ENCODE measurements around the gene FBXO10. TPM values are rescaled to one million over a fixed set of nuclear protein-coding genes. Genes with fewer than 3 reads are reported as not detected.

FBXO10 gene
- total and polyA plus RNA-seq, 2 of the 8 experiments (the other 6 are each of a cell fraction or from before 2014, with no cell fraction given), result 13.1 to 13.9 TPM

DNA sequence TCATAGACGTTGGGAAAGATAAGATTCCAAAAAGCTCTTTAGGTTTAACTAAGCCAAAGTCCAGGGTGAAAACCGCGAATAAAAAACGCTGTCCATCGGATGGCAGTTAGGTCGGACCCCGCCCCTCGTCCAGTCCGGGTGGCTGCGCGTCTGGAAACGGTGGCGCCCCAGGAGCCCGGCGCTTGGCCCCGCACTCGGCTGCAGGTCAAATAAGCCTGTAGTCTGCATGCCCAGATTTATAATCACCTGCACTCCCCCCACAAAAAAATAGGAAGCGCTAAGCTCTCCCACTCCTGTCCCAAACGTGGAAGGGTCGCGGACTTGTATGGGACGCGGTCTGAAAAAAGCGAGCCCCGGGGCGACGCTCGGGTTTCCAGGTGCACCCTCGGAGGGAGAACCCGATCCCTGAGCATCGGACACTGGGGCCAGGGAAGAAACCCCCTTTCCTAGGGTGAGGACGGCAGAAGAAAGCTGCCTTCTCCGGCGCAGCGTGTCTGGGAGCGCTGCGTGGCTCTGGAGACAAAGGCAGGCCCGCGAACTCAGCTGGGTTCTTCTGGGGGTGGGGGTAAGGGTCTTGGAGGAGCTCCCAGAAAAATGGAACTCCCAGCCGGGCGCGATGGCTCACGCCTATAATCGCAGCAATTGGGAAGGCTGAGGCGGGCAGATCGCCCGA is 110.0 kb downstream of the FBXO10 start:
- no peak overlapping the region for H2AFZ ChIP-seq (ENCODE audit: low read length)
- H3K14ac ChIP-seq (ENCODE audit: insufficient read length), result peak overlapping the region; percentile 89
- ChIA-PET CTCF (ENCODE audit: partially characterized antibody) (interaction anchor here (1.2 to 5.6 kb wide), 4 partner anchors 30 to 56 kb away, joined by 3 to 18 read pairs (median 4); no protein-coding TSS in a partner anchor), POLR2A (ENCODE audit: partially characterized antibody) (interaction anchor here (0.8 to 4.5 kb wide), 33 partner anchors 9 to 670 kb away, joined by 3 to 40 read pairs (median 5); partner anchors contain the start of genes FBXO10, GRHPR and POLR1E)
- peak overlapping the region; percentile 99 for H4K5ac ChIP-seq (ENCODE audit: insufficient read length, low read depth, low read length)
- H3K4me1 ChIP-seq (replicated peaks in 1 of 4; ENCODE audit: control insufficient read depth in 3 of 4, insufficient read depth in 4 of 4, low read length in 3 of 4), result peaks cover 0 to 9% (median 4%) of the 10 kb centered on the region in 4 experiments; a peak in 2 of 7 replicates
- peaks cover 4% of the 10 kb centered on the region; the same call in 1 of the 2 replicates for H3K79me1 ChIP-seq (ENCODE audit: low read depth, low read length)
- H2BK5ac ChIP-seq (ENCODE audit: low read depth, low read length), result peak overlapping the region; percentile 98
- H3K56ac ChIP-seq (replicated peaks; ENCODE audit: insufficient read length, low read depth, low read length), result peak overlapping the region; percentile 98
- peaks cover 4% of the 10 kb centered on the region; the same call in 1 of the 2 replicates for H3K23me2 ChIP-seq (ENCODE audit: low read depth, low read length)
- no peak overlapping the region for H2AK5ac ChIP-seq (ENCODE audit: low read depth, low read length)
- peak overlapping the region; percentile 90; the same call in 1 of the 2 replicates for H2BK12ac ChIP-seq (ENCODE audit: low read depth, low read length)
- peaks cover 23 to 34% of the 10 kb centered on the region in 2 experiments for H3K79me2 ChIP-seq (ENCODE audit: control insufficient read depth in 1 of 2, insufficient read depth in 2 of 2, low read length in 2 of 2)
- peak overlapping the region; percentile 88 for H3K4ac ChIP-seq (replicated peaks; ENCODE audit: insufficient read length, low read depth, low read length)
- H3K4me2 ChIP-seq (ENCODE audit: insufficient read depth in 1 of 2, low read depth in 2 of 2, low read length in 2 of 2), result peak overlapping the region; percentile 88 to 90
- H3K27ac ChIP-seq (ENCODE audit: low read depth, low read length), result peak overlapping the region; percentile 98
- no peaks in the 10 kb centered on the region for H3K36me3 ChIP-seq (ENCODE audit: control insufficient read depth in 2 of 4, insufficient read depth in 4 of 4, low read length in 3 of 4)
- FAIRE-seq (no peak), DNase-seq (ENCODE audit: low read depth in 1 of 2, low spot score in 2 of 2) (peak; percentile 43 to 82)
- H3K27me3 ChIP-seq (replicated peaks in 1 of 4; ENCODE audit: control insufficient read depth in 3 of 4, extremely low read depth in 1 of 4, insufficient read depth in 3 of 4, low read length in 3 of 4), result no peaks in the 10 kb centered on the region
- H3K9ac ChIP-seq (replicated peaks in 1 of 4; ENCODE audit: extremely low read depth in 1 of 4, low read depth in 3 of 4, low read length in 3 of 4), result peak overlapping the region; percentile 87 to 99 (median 96)
- peak overlapping the region; percentile 58 to 87 (median 79) for H3K4me3 ChIP-seq (ENCODE audit: extremely low read depth in 1 of 4, insufficient read depth in 2 of 4, low read depth in 3 of 4, low read length in 4 of 4)
- H4K20me1 ChIP-seq (replicated peaks in 1 of 2; ENCODE audit: control insufficient read depth in 1 of 2, insufficient read depth in 2 of 2, low read length in 2 of 2), result peaks cover 2 to 8% of the 10 kb centered on the region in 2 experiments
- H3K18ac ChIP-seq (ENCODE audit: extremely low read depth, low read length), result peak overlapping the region; percentile 96
- peak overlapping the region; percentile 95 for H4K91ac ChIP-seq (replicated peaks; ENCODE audit: insufficient read length, low read length)
- no peaks in the 10 kb centered on the region for H3K9me3 ChIP-seq (ENCODE audit: insufficient read depth in 2 of 2, low read depth in 1 of 2, low read length in 1 of 2)
- H2BK120ac ChIP-seq (replicated peaks; ENCODE audit: low read depth, low read length), result peak overlapping the region; percentile 69
- 1% methylated on average over 41 of the region's 47 CpGs; no CpG with 5 or more reads in 1 of the 2 experiments for WGBS, 2 experiments (ENCODE audit: extremely low coverage in 1 of 2, insufficient coverage in 1 of 2, insufficient read length in 1 of 2, insufficient replicate concordance in 2 of 2, low coverage in 1 of 2, low lambda C conversion rate in 2 of 2, missing lambda C conversion rate in 1 of 2)
- no peak overlapping the region for H3K23ac ChIP-seq (ENCODE audit: insufficient read length)
- H4K8ac ChIP-seq (ENCODE audit: extremely low read depth, insufficient read depth, low read length), result peak overlapping the region; percentile 99; the same call in 1 of the 2 replicates
- H2BK20ac ChIP-seq (ENCODE audit: low read length), result no peak overlapping the region
- H2BK15ac ChIP-seq (ENCODE audit: low read length), result no peak overlapping the region
- TF ChIP-seq POLR2A (IDR thresholded peaks at IDR 0.05; ENCODE audit: control extremely low read depth in 1 of 2, low read depth in 2 of 2, low read length in 2 of 2), result peak; percentile 56 to 60; a peak in 2 of 3 replicates
- TF ChIP-seq ASH2L (IDR thresholded peaks at IDR 0.05; ENCODE audit: low read length), result peak; percentile 81
- peak; percentile 87 for TF ChIP-seq TBP (IDR thresholded peaks at IDR 0.05; ENCODE audit: low read depth, low read length)
- TF ChIP-seq TCF12 (IDR thresholded peaks at IDR 0.05; ENCODE audit: low read depth, low read length), result no peak
- TF ChIP-seq, protein P1, sequence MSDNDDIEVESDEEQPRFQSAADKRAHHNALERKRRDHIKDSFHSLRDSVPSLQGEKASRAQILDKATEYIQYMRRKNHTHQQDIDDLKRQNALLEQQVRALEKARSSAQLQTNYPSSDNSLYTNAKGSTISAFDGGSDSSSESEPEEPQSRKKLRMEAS (IDR thresholded peaks at IDR 0.05), result peak; percentile 80
- TF ChIP-seq, protein P2, sequence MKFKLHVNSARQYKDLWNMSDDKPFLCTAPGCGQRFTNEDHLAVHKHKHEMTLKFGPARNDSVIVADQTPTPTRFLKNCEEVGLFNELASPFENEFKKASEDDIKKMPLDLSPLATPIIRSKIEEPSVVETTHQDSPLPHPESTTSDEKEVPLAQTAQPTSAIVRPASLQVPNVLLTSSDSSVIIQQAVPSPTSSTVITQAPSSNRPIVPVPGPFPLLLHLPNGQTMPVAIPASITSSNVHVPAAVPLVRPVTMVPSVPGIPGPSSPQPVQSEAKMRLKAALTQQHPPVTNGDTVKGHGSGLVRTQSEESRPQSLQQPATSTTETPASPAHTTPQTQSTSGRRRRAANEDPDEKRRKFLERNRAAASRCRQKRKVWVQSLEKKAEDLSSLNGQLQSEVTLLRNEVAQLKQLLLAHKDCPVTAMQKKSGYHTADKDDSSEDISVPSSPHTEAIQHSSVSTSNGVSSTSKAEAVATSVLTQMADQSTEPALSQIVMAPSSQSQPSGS (IDR thresholded peaks at IDR 0.05; ENCODE audit: low read length), result 0 out of 2 replicates have a peak, but pooled peaks have one; percentile 38
- peak; percentile 95 for TF ChIP-seq POLR2AphosphoS5 (IDR thresholded peaks at IDR 0.05; ENCODE audit: low read depth, low read length)
- no peak for TF ChIP-seq SUZ12 (IDR thresholded peaks at IDR 0.05; ENCODE audit: low read length)
- TF ChIP-seq SIN3A (conservative IDR thresholded peaks at IDR 0.05 in 1 of 2, IDR thresholded peaks at IDR 0.05 in 1 of 2; ENCODE audit: low read depth in 1 of 2, low read length in 2 of 2), result peak in 1 of 2 experiments; percentile 62; a peak in 1 of 4 replicates
